Measurements from ENCODE around the gene GALNT15.

GALNT15 gene

GRCh38 chr3:16151109-16151508 is 23.4 kb upstream of the GALNT15 start:
- DNase-seq (ENCODE audit: low spot score): no peak

GRCh38 chr3:16168211-16168610 is 6.3 kb upstream of the GALNT15 start:
- DNase-seq (ENCODE audit: low spot score): no peak

GRCh38 chr3:16171009-16171408 is 3.5 kb upstream of the GALNT15 start:
- no peak for DNase-seq (ENCODE audit: low spot score)

GRCh38 chr3:16171825-16172224 is 2.7 kb upstream of the GALNT15 start:
- no peak for DNase-seq (ENCODE audit: low spot score)

- no peak for DNase-seq (ENCODE audit: low spot score)
These were observed 1.0 kb upstream of the GALNT15 start for GRCh38 chr3:16173283-16174025.

- no peak for DNase-seq (ENCODE audit: low spot score)
These were observed 489 bp upstream of the GALNT15 start for GRCh38 chr3:16174026-16174355.

GRCh38 chr3:16174976-16175901 is 759 bp downstream of the GALNT15 start:
- no peak for DNase-seq (ENCODE audit: low spot score)

- DNase-seq (ENCODE audit: low spot score): no peak
These were observed 2.0 kb downstream of the GALNT15 start for GRCh38 chr3:16176391-16177030.

GRCh38 chr3:16177382-16177781 is 2.9 kb downstream of the GALNT15 start:
- DNase-seq (ENCODE audit: low spot score): no peak

GRCh38 chr3:16177962-16178627 is 3.6 kb downstream of the GALNT15 start:
- peak; percentile 52 for DNase-seq (ENCODE audit: low spot score)

- DNase-seq (ENCODE audit: low spot score): no peak
These were observed 4.1 kb downstream of the GALNT15 start for GRCh38 chr3:16178628-16178988.

GRCh38 chr3:16179261-16179660 is 4.8 kb downstream of the GALNT15 start:
- DNase-seq (ENCODE audit: low spot score): no peak

- no peak for DNase-seq (ENCODE audit: low spot score)
These were observed 5.6 kb downstream of the GALNT15 start for GRCh38 chr3:16179771-16180736.

GRCh38 chr3:16180737-16181134 is 6.3 kb downstream of the GALNT15 start:
- no peak for DNase-seq (ENCODE audit: low spot score)

- DNase-seq (ENCODE audit: low spot score): no peak
These were observed 6.9 kb downstream of the GALNT15 start for GRCh38 chr3:16181361-16181760.

GRCh38 chr3:16182183-16182582 is 7.7 kb downstream of the GALNT15 start:
- DNase-seq (ENCODE audit: low spot score): peak; percentile 35

GRCh38 chr3:16182612-16183011 is 8.1 kb downstream of the GALNT15 start:
- DNase-seq (ENCODE audit: low spot score): no peak

GRCh38 chr3:16183082-16183481 is 8.6 kb downstream of the GALNT15 start:
- DNase-seq (ENCODE audit: low spot score): no peak

GRCh38 chr3:16183601-16184270 is 9.3 kb downstream of the GALNT15 start:
- DNase-seq (ENCODE audit: low spot score): peak; percentile 29

- DNase-seq (ENCODE audit: low spot score): no peak
These were observed 11.6 kb downstream of the GALNT15 start for GRCh38 chr3:16186086-16186485.

GRCh38 chr3:16186565-16186964 is 12.1 kb downstream of the GALNT15 start:
- DNase-seq (ENCODE audit: low spot score): no peak
